ENCODE results near the gene NUDT6.
"Not testable (repeated sequence)": the region's sequence is repeated elsewhere in the genome, so short reads cannot be mapped to it uniquely, and the experiment has no call there.

The NUDT6 gene

DNA sequence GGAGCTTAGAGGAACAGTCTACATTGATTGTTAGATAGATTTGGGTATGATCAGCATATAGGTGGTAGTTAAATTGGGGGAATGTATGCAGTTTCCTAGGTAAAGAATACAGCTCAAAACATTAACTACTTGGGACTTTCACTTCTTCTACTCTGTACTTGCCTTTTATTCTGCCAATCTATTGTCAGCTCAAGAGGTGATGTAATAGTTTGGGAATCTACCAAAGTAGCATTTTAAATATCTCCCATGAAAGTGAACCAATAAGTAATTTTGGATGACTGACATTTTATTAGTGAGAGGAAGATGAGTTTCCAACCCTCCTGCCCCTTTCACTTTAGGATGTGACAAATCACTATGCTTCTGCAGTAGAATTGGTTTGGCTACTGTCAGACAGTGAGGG is 43.4 kb downstream of the NUDT6 start:
- H3K4me3 ChIP-seq (ENCODE audit: low read depth, low read length) = no peak overlapping the region

DNA sequence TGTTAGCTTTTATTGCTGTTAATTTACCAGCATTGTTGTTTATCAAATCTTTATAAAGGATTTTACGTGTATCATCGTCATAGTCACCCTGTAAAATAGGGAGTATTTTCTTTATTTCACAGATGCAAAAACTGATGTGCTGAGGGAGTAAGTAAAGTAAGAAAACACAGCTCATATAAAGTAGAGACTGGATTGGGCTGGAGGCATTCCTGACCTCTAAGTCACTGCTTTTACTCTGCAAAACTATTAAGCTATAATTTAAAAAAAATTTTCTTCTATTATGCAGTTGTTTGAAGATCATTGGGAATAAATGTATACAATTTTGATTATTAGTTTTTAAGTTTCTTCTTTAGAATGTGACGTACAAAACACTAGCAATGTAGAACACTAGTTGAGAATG is 45.9 kb downstream of the NUDT6 start:
- H3K4me3 ChIP-seq (ENCODE audit: low read depth, low read length) = no peak overlapping the region

DNA sequence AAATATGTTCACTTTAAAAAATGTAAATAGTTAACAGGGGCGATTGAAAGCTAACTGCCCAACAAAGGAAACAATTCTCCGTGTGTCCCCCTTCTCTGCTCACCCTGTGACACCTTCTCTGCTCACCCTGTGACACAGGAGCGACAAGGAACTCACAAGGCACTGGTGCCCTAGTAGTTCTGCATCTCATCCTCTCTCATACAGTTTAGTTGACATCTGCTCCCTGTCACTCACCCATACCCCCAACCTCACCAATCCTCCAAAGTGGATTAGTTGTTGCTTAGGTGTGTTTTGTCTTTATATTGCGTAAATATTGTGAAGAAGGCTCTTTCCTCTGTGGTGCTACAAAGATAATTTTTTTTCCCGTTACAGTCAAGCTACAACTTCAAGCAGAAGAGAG is 46.4 kb downstream of the NUDT6 start:
- H3K4me3 ChIP-seq (ENCODE audit: low read depth, low read length) = no peak overlapping the region

DNA sequence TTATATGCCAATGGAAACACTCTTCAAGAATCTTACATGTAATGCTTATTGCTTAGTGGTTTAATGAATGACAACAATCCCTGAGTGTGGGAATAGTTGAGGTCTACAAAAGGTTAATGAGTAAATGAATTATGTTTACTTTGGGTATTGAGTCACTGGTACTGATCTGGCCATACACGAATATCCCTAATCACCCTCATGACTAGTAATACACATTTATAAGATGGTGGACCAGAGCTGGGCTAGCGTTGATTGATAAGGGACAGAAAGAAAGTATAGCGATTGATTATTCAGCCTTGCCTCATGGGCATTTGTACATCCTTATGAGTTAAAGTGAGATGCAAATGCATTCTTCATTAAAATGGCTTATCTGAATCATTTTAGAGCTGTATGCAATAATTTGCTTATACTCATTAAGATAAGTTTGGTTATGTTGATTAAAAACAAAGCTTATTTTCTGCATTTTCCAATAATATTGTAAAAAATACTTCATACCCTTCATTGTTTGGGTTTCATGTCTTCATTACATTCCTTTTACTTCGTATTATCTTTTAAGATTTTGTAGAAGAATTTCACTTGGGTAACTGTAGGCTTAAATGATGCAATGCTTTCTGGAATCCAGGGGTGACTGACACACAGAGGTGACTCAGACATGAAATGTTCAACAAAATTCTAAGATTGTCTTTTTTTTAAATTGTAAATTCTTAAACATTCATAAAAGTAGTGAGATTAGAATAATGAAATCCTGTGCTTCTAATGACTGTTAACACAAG is 48.4 kb downstream of the NUDT6 start:
- no peak overlapping the region for H3K4me3 ChIP-seq (ENCODE audit: low read depth, low read length)

DNA sequence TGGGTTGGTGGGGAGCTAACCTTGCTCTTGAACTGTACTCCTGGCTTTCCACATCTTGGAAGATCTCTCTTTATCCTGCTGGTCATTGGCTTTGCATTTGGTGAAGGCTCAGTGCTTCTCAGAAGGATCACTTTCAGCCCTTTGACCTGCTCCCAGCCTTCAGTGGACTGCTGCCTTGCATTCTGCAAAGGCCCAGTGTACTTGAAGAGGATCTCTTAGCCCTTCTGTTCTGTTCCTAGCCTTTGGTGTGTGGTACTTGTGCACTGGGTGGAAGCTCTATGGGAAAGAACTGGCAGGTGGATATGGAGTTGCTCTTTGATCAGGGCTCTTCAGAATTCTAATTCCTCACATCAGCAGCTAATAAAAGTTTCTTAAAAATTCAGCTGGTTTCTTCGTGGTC is 49.3 kb downstream of the NUDT6 start:
- H3K4me3 ChIP-seq (ENCODE audit: low read depth, low read length) = no peak overlapping the region

DNA sequence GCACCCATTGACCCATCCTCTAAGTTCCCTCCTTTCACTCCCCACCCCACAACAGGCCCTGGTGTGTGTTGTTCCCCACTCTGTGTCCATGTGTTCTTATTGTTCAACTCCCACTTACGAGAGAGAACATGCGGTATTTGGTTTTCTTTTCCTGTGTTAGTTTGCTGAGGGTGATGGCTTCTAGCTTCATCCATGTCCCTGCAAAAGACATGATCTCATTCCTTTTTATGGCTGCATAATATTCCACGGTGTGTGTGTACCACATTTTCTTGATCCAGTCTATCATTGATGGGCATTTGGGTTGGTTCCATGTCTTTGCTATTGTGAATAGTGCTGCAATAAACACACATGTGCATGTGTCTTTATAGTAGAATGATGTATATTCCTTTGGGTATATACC is 54.2 kb downstream of the NUDT6 start:
- not testable (repeated sequence) for H3K4me3 ChIP-seq (ENCODE audit: low read depth, low read length)

DNA sequence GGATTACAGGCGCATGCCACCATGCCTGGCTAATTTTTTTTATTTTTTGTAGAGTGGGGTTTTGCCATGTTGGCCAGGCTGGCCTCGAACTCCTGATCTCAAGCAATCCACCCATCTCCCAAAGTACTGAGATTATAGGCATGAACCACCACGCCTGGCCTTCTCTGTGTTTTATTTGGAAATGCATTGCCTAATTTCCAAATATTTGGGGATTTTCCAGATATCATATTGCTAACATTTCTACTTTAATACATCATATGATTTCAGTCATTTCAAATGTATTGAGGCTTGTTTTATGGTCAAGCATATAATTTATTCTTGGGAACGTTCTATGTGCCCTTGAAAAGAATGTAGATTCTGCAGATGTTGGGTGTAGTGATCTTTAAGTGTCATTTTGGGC is 57.0 kb downstream of the NUDT6 start:
- H3K4me3 ChIP-seq (ENCODE audit: low read depth, low read length) = no peak overlapping the region

DNA sequence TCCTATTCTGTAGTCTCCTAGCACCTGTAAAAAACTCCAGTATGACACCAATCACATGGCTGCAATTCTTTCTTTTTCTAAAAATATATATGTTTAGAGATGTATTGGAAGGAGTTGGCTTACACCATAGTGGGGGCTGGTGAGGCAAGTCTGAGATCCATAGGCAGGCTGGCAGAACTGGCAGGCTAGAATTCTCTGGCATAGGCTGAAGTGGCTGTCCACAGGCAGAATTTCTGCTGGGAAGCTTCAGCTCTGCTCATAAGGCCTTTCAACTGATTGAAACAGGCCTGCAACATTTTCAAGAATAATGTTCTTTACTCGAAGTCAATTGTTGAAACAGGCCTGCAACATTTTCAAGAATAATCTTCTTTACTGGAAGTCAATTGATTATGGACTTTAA is 58.8 kb downstream of the NUDT6 start:
- H3K4me3 ChIP-seq (ENCODE audit: low read depth, low read length) = no peak overlapping the region

DNA sequence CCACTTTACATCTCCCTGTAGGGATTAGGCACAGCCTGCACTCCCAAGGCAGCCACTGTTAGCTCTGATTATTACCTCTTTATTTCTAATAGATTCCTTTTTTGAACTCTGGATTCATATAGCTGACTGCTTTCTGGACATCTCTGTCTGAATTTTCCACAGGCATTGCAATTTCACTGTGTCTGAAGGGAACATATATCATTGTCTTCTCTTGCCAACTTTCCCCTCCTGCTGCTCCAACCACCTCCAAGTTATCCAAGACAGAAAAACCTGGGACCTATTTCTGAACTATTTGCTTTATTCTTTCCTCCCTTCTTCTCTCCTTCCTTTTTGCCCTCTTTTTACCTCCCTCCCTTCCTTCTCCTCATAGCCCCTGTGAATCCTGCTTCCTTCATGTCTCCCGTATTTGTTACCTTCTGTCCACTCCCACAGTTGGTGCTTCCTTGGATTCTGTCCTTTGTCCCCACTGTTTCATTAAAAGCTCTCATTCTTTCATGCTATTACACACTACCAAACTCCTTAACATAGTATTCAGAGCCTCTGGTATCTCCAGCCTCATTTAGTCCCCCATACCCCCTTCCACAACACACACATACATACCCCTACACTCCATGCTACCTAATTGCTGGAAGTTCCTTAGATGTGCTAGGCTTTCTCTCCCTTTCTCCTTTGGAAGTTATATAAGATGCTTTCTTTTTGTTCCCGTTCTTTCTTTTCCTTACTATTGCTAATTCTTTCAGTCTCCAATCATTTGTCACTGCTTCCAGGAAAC is 61.0 kb downstream of the NUDT6 start:
- H3K4me3 ChIP-seq (ENCODE audit: low read depth, low read length) = no peak overlapping the region

DNA sequence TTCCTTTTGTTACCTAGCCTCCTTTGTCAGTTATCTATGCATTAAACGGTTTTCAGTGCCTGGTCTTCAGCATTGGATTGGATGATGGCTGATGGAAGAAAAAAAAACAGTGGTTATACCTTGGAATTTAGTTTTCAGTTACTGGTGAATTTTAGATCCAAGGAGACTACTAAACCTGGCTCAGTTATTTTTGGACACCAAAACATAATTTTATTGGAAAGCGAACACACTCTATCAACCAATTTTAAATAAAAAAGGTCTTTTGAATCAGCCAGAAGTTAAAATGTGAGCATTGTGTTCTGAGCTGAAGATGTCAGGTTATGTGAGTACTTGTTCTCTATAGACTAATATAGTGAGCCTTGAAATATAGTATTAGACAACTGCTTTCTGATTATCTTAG is 63.7 kb downstream of the NUDT6 start:
- H3K4me3 ChIP-seq (ENCODE audit: low read depth, low read length) = no peak overlapping the region

DNA sequence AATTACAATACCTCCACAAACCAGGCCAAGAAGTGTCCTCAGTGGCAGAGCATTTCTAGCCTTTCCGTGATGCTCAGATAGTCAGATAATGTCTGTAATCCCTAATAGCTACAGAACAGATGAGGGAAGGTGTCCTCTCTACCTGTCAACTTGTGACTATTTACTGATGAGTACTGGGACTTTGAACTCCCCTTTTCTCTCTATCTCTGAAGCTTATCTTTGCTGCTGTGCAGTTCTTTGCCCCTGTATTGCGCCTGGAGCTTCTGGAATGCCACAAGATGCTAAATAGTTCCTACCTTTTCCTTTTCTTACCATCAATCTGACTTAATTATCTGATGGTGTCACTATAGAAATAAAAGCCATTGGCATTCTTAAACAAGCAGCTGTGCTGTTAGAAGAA is 65.2 kb downstream of the NUDT6 start:
- H3K4me3 ChIP-seq (ENCODE audit: low read depth, low read length) = no peak overlapping the region

DNA sequence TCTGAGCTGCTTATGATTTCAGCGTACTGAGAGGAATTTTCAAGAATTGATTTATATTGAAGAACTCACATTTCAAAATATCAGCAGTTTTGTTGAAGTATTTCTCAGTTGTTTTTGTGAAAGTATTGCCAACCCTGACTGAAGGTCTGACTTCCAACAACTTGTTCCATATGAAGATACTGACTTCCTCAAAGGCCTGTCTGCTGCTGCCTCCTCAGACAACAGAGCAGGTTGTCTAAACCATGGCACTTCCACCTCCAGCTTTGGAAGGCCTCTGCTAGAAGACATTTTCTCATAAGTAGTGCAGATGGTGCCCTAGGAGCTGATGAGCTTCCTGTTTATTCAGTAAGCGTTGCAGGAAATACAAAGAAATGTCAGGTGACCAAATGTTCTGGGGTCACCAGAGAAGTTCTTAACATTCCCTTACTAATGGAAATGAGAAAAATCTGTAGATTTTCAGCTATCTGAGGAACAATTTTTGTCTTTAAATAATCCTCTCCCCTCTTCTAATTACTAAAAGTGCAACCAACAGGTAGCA is 67.0 kb downstream of the NUDT6 start:
- no peak overlapping the region for H3K4me3 ChIP-seq (ENCODE audit: low read depth, low read length)

DNA sequence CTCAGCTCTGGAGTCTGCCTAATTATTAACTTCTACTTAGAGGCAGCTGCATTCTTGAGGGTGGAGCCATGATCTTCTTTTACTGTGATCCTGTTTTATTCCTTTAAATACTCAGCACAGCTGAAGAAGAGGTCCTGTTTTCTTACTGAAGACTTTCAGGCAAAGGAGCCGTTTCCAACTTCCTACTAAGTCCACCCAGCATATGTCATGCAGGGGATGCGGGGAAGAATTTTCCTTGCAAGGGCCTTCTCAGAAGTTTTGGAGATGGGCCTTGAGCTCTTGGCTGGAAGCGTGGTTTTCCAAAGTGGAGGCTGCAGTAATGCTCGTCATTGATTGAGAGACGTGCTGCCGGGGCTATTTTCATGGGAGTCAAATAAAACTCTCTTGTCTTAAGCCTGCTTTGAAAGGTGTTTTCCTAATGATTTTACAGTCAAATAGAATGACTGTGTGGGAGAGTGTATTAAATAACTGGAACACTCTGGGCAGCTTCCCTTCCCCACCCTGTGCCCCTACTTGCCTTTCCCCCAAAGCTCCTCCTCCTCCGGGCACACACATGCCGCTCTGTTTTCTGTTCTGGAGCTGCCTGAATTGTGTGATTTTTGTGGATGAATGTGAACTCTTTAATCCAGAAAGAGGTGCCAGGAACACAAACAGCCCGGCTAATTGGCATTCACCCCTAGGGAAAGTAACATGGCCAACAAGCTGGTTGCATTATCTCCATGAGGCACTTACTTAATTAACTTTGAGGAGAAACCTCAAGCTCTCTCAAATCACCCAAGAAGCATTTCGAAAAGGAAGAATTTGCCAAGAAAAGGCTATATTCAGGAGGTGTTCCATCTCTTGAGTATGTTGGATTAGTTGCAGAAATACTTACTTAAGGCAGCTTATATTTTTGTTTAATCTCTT is 67.7 kb downstream of the NUDT6 start:
- no peak overlapping the region for H3K4me3 ChIP-seq (ENCODE audit: low read depth, low read length)

DNA sequence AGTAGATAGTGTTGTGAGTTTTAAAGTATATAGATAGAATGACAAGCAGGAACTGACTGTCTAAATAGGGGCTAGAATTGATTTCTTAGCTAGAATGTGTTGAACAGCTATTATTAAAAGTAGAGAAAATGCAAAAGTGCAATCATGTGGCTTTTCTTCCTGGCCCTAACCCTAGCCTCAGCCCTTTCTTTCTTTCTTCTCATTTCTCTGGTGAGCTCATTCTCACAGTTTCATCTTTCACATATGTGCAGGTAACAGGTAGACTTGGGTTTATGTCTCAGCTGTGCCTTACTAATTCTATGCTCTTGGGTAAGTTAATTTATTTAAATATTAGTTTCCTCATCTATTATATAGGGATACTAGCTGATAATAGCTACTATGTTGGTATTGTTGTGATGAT is 70.8 kb downstream of the NUDT6 start:
- no peak overlapping the region for H3K4me3 ChIP-seq (ENCODE audit: low read depth, low read length)

DNA sequence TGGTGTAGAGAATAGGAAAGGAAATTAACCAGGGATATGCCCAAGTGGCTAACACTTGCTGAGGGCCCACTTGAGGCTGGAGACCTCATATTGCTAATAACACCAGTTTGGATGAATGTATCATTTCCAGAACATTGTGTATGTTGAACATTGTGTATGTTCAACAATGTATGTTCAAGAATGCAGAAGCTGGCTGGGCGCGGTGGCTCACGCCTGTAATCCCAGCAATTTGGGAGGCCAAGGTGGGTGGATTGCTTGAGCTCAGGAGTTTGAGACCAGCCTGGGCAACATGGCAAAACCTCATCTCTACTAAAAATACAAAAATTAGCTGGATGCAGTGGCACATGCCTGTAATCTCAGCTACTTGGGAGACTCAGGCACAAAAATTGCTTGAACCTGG is 72.6 kb downstream of the NUDT6 start:
- H3K4me3 ChIP-seq (ENCODE audit: low read depth, low read length) = not testable (repeated sequence)

DNA sequence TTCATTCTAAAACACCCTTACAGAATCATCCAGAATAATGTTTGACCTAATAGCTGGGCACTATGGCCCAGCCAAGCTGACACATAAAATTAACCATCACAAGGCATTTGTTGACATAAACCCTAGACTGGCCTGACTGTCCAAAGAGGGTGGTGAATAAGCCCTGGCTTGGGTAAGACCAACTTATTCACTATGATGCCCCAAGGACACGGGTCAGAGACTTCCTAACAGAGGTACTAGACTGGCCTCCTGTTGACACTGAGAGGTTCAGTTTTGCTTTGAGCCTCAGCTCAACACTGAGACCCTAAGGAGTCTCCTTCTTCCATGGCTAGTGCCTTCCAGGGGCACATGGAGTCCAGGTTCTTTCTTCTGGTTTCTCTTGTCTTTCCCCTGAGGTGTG is 74.5 kb downstream of the NUDT6 start:
- H3K4me3 ChIP-seq (ENCODE audit: low read depth, low read length) = no peak overlapping the region

DNA sequence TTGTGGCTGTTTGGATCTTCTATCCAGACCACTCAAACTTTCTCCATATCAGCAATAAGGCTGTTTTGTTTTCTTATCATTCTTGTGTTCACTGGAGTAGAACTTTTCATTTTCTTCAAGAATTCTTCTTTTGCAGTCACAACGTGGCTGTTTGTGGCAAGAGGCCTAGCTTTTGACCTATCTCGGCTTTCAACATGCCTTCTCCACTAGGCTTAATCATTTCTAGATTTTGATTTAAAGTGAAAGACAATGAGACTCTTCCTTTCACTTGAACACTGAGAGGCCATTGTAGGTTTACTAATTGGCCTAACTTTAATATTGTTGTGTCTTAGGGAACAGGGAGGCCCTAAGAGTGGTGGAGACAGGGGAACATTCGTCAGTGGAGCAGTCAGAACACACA is 76.6 kb downstream of the NUDT6 start:
- no peak overlapping the region for H3K4me3 ChIP-seq (ENCODE audit: low read depth, low read length)

DNA sequence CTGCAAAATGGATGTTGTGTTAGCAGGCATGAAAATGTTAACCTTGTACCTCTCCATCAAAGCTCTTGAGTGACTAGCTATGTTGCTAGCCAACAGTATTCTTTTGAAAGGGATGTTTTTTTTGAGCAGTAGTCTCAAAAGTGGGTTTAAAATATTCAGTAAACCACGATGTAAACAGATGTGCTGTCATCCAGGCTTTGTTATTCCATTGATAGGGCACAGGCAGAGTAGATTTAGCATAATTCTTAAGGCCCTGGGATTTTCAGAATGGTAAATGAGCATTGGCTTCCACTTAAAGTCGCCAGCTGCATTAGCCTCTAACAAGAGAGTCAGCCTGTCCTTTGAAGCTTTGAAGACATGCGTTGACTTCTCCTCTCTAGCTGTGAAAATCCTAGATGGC is 77.3 kb downstream of the NUDT6 start:
- no peak overlapping the region for H3K4me3 ChIP-seq (ENCODE audit: low read depth, low read length)

DNA sequence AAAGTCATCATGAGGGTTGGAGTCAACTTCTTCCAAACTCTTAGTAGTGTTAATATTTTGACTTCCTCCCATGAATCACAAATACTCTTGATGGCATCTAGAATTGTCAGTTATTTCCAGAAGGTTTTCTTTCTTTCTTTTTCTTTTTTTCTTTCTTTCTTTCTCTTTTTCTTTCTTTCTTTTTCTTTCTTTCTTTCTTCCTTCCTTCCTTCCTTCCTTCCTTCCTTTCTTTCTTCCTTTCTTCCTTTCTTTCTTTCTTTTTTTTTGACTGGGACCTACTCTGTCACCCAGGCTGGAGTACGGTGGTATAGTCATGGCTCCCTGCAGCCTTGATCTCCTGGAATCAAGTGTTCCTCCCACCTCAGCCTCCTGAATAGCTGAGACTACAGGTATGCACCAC is 78.0 kb downstream of the NUDT6 start:
- not testable (repeated sequence) for H3K4me3 ChIP-seq (ENCODE audit: low read depth, low read length)

DNA sequence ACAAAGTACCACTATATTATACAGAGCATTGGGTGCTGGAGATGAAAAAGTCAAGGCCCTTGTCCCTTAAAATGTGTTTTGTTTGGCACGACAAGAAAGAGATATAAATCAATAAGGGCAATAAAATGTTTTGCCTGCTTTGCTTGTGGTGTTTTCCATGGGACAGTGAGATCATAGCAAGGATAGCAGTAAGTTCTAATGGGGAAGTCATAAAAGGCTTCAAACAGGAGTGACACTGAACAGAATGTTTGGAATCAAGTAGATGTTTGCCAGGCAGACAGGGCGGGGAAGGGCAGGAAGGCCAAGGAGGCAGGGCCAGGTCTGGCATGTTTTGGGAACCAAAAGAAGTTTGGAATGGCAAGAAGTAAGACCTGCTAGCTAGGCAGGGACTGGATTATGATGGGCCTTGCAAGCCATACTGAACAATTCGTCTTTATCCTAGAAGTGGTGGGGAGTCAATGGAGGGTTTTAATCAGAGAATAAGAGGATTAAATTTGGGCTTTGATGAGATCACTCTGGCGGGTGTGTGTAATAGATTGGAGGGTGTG is 79.3 kb downstream of the NUDT6 start:
- no peak overlapping the region for H3K4me3 ChIP-seq (ENCODE audit: low read depth, low read length)

Measured in iPS-11a (cell line).